NT2/D1 (cell line): ENCODE data around the gene RPUSD1.
"Not testable (repeated sequence)": the region's sequence is repeated elsewhere in the genome, so short reads cannot be mapped to it uniquely, and the experiment has no call there.

Experiments
- DNase-seq: peaks from one replicate; pipeline ENCODE4 v3.0.0-alpha.2; 2011; ENCODE audit warnings: low read depth, low spot score
- H3K27me3 ChIP-seq: 2 replicates; pipeline ENCODE4 v1.6.0; 2011; ENCODE audit warnings: mild to moderate bottlenecking; ENCODE audit not compliant: insufficient read length, insufficient read depth
- H3K36me3 ChIP-seq: 2 replicates; pipeline ENCODE4 v1.6.1; 2011; ENCODE audit warnings: mild to moderate bottlenecking, low read length, mixed read lengths; ENCODE audit not compliant: insufficient read depth, insufficient read length
- H3K4me1 ChIP-seq: 2 replicates; pipeline ENCODE4 v1.5.1; 2011; ENCODE audit not compliant: insufficient read depth, insufficient read length
- H3K4me3 ChIP-seq: 2 replicates; pipeline ENCODE4 v1.5.1; 2011; ENCODE audit warnings: low read depth; ENCODE audit not compliant: insufficient read length
- H3K9ac ChIP-seq: 2 replicates; pipeline ENCODE4 v1.6.0; 2011; ENCODE audit warnings: low read depth; ENCODE audit not compliant: insufficient read length
- H3K9me3 ChIP-seq: 2 replicates; pipeline ENCODE4 v1.5.1; 2011; ENCODE audit warnings: mild to moderate bottlenecking, low read length; ENCODE audit not compliant: insufficient read depth
- SUZ12 ChIP-seq: IDR thresholded peaks from 2 replicates; pipeline ENCODE4 v1.6.1; 2011; ENCODE audit not compliant: insufficient read length, insufficient read depth; ENCODE audit errors: extremely low read depth
- YY1 ChIP-seq: IDR thresholded peaks from 2 replicates; pipeline ENCODE4 v1.6.1; 2011; ENCODE audit not compliant: insufficient read length, insufficient read depth
- ZNF274 ChIP-seq: IDR thresholded peaks from 2 replicates; pipeline ENCODE4 v1.6.1; 2011; ENCODE audit warnings: mild to moderate bottlenecking, low read depth, low read length

Gene RPUSD1

DNA sequence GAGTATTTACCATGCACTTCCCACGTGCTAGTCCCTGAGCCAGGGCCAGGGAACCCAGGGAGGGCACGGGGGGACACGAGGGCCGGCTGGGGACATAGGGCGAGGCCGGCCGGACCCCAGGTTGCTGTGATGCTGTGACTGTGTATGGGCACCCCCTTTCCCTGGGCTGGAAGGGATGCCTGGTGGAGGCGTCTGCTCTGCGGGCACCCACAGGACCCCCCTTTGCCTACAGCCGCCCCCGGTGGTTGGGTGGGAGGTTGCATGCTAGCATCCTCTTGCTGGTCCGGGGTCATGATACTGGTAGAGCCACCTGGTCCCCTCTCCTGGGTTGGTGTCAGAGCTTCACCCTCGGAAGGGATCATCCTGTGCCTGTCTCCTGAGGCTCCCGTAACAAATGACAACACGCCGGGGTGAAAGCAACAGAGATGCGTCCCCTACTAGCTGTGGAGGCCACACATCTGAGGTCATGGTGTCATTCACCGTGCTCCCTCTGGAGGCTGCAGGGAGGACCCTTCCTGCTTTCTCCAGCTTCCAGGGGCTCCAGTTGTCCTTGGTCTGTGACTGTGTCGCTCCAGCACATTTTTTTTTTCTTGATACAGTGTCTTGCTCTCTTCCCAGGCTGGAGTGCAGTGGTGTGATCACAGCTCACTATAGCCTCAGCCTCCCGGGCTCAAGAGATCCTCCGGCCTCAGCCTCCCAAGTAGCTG lies 44.2 kb downstream of the RPUSD1 start:
- H3K9me3 ChIP-seq: no peaks in the 10 kb centered on the region

DNA sequence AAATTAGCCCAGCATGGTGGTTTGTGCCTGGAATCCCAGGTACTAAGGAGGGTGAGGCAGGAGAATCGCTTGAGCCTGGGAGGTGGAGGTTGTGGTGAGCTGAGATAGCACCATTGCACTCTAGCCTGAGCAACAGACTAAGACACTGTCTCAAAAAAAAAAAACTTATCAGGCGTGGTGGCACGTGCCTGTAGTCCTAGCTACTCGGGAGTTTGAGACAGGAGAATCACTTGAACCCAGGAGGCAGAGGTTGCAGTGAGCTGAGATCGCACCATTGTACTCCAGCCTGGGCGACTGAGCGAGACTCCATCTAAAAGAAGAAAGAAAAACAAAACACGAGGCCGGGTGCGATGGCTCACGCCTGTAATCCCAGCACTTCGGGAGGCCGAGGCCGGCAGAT lies 45.3 kb downstream of the RPUSD1 start:
- not testable (repeated sequence) for H3K36me3 ChIP-seq, H3K9ac ChIP-seq, H3K9me3 ChIP-seq, H3K27me3 ChIP-seq, H3K4me1 ChIP-seq, H3K4me3 ChIP-seq, DNase-seq

More for the DNA sequence above, 44.2 kb downstream of the RPUSD1 start:
- DNase-seq: no peak
- H3K27me3 ChIP-seq: no peaks in the 10 kb centered on the region
- H3K36me3 ChIP-seq: peaks cover 4% of the 10 kb centered on the region
- H3K9ac ChIP-seq: no peak overlapping the region
- H3K4me1 ChIP-seq: no peaks in the 10 kb centered on the region
- TF ChIP-seq ZNF274 (no peak), SUZ12 (no peak), YY1 (no peak)
- H3K4me3 ChIP-seq: no peak overlapping the region

GRCh38 chr16:741986-742629 lies 46.1 kb downstream of the RPUSD1 start:
- peak overlapping the region; percentile 57 for H3K9ac ChIP-seq
- DNase-seq: no peak
- H3K36me3 ChIP-seq: peaks cover 18% of the 10 kb centered on the region
- no peaks in the 10 kb centered on the region for H3K27me3 ChIP-seq
- peaks cover 2% of the 10 kb centered on the region for H3K4me1 ChIP-seq
- H3K9me3 ChIP-seq: no peaks in the 10 kb centered on the region
- H3K4me3 ChIP-seq: no peak overlapping the region
- TF ChIP-seq YY1 (no peak), ZNF274 (no peak), SUZ12 (no peak)

DNA sequence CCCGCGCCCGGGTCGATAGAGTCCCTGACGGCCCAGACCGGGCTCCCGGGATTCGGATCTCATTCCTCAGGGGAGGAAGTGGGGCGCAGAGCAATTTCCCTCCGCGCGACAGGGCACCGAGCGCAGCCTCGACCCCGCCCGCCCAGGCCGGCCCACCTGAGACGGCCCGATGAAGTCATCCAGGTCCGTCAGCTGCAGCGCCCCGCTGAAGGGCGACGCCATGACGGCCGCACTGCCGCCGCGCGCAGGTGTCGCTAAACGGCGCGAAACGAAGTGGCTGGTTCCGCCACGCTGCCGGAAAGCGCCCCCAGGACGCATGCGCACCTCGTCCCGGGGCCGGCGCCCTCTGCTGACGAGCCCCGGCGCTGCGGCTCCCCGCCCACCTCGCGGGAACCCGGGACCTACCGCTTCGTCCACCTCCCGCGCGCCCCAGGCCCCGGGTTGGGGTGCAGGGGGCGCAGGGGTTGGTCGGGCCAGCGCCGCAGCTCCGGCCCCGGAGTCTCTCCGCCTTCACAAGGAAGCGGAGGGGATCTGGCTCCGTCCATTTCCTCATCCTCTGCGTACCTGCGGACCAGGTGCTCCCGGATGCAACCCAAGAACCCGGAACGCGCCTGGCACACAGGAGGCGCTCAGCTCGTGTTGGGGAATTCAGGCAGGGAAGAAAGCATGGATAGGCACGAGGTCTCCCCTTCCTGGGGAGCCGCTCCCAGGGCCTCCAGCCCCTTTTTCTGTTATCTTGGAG lies 47.2 kb downstream of the RPUSD1 start, which contains the start of gene CIAO3:
Gene CIAO3 (minus strand): TSS at position 234 of the 742 bp plus-strand sequence. CDS start 12 bp downstream, at position 222.
- Histone ChIP-seq H3K9ac (peak within 1 kb of the TSS; percentile 97), H3K36me3 (peaks cover 29% of the 10 kb centered on the region), H3K4me1 (peaks cover 2% of the 10 kb centered on the region), H3K4me3 (peak within 1 kb of the TSS; percentile 87), H3K9me3 (no peaks in the 10 kb centered on the region), H3K27me3 (no peaks in the 10 kb centered on the region)
- TF ChIP-seq SUZ12 (no peak), YY1 (peak; percentile 93)
- peak; percentile 90 for DNase-seq

DNA sequence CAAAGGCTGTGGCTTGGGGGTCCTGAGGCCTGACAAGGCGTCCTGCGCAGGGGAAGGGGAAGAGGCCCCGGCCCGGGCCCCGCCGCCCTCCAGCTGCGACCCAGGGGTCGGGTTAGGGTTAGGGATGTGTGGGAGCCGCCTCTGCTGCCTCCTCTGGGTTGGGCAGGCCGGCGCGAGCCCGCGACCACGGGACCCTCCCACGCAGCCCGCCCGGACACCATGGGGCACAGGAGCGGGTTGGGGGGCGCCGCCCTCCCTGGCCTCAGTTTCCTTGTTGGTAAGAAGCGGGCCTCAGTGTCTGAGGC lies 47.8 kb downstream of the RPUSD1 start:
- no peak for TF ChIP-seq ZNF274
- TF ChIP-seq SUZ12: no peak
- TF ChIP-seq YY1: no peak
- H3K9me3 ChIP-seq: no peaks in the 10 kb centered on the region
- H3K4me1 ChIP-seq: peaks cover 2% of the 10 kb centered on the region
- peak overlapping the region; percentile 87 for H3K4me3 ChIP-seq
- peak overlapping the region; percentile 97 for H3K9ac ChIP-seq
- DNase-seq: no peak
- H3K27me3 ChIP-seq: no peaks in the 10 kb centered on the region
- H3K36me3 ChIP-seq: peaks cover 34% of the 10 kb centered on the region

- Histone ChIP-seq H3K4me1 (peaks cover 2% of the 10 kb centered on the region), H3K9me3 (no peaks in the 10 kb centered on the region), H3K27me3 (no peaks in the 10 kb centered on the region), H3K4me3 (peak overlapping the region; percentile 87), H3K9ac (peak overlapping the region; percentile 97), H3K36me3 (peaks cover 40% of the 10 kb centered on the region)
- TF ChIP-seq YY1 (no peak), SUZ12 (no peak), ZNF274 (no peak)
- DNase-seq: no peak
Observed at GRCh38 chr16:739560-740458, 48.4 kb downstream of the RPUSD1 start.
